OCI-LY3 (cell line): ENCODE measurements around the gene LRRC7.
"Not testable (repeated sequence)": the region's sequence is repeated elsewhere in the genome, so short reads cannot be mapped to it uniquely, and the experiment has no call there.

Experiments
- H2AFZ ChIP-seq: fragments of 200-600, 300-600 bp; shearing (Covaris generic); 2 replicates; pipeline ENCODE4 v1.6.0; 2014; ENCODE audit warnings: antibody characterized with exemption, low read depth, low read length
- H3K27ac ChIP-seq: fragments of 200-600, 300-600 bp; sonication (generic); 2 replicates; pipeline ENCODE4 v1.5.1; 2014; ENCODE audit warnings: mild to moderate bottlenecking, low read length, moderate library complexity, mixed read lengths
- H3K27me3 ChIP-seq: fragments of 200-600, 300-600 bp; sonication (generic); 2 replicates; pipeline ENCODE4 v1.6.1; 2014; ENCODE audit warnings: low read depth, low read length, mixed read lengths
- H3K36me3 ChIP-seq: fragments of 200-600, 300-600 bp; sonication (generic); replicated peaks from 2 replicates; pipeline ENCODE3; 2014; ENCODE audit warnings: low read depth, low read length, mixed read lengths
- H3K4me1 ChIP-seq: fragments of 300-600, 200-600 bp; sonication (generic); 2 replicates; pipeline ENCODE4 v1.6.1; 2014; ENCODE audit warnings: low read length, mixed read lengths
- H3K4me2 ChIP-seq: fragments of 200-600, 300-600 bp; sonication (generic); 2 replicates; pipeline ENCODE4 v1.6.1; 2014; ENCODE audit warnings: low read length, mixed read lengths
- H3K4me3 ChIP-seq: fragments of 300-600, 200-600 bp; sonication (generic); 2 replicates; pipeline ENCODE4 v1.5.1; 2014; ENCODE audit warnings: antibody characterized with exemption, mild to moderate bottlenecking, low read length, moderate library complexity
- H3K79me2 ChIP-seq: fragments of 300-600, 200-600 bp; shearing (Covaris generic); 2 replicates; pipeline ENCODE4 v1.6.1; 2014; ENCODE audit warnings: mild to moderate bottlenecking, low read length, mixed read lengths
- H3K9ac ChIP-seq: fragments of 300-600, 200-600 bp; shearing (Covaris generic); 2 replicates; pipeline ENCODE4 v1.6.0; 2014; ENCODE audit warnings: mild to moderate bottlenecking, low read length, moderate library complexity
- H3K9me3 ChIP-seq: fragments of 200-600, 300-600 bp; shearing (Covaris generic); 2 replicates; pipeline ENCODE4 v1.6.1; 2014; ENCODE audit warnings: low read length, mixed read lengths; ENCODE audit not compliant: insufficient read depth
- H4K20me1 ChIP-seq: fragments of 200-600, 300-600 bp; sonication (generic); 2 replicates; pipeline ENCODE4 v1.6.1; 2016; ENCODE audit warnings: low read length, mixed read lengths; ENCODE audit not compliant: insufficient read depth
- EZH2phosphoT487 ChIP-seq: fragments of 200-600 bp; shearing (Covaris generic); IDR thresholded peaks from 2 replicates; pipeline ENCODE4 v1.6.1; 2018; ENCODE audit warnings: antibody characterized with exemption, mixed run types, low read depth
- TF ChIP-seq, protein P1 (sequence below): fragments of 200-600, 300-600 bp; sonication (generic); IDR thresholded peaks from 2 replicates; pipeline ENCODE4 v1.5.1; 2014; ENCODE audit warnings: antibody characterized with exemption, low read length, low read depth

The LRRC7 gene

GRCh38 chr1:69919129-69919921 lies 351.6 kb downstream of the LRRC7 start:
- Histone ChIP-seq H3K79me2 (no peaks in the 10 kb centered on the region), H3K4me1 (no peaks in the 10 kb centered on the region), H2AFZ (no peak overlapping the region), H3K27me3 (no peaks in the 10 kb centered on the region), H3K4me3 (no peak overlapping the region), H3K4me2 (no peak overlapping the region), H3K9me3 (no peaks in the 10 kb centered on the region), H4K20me1 (no peaks in the 10 kb centered on the region), H3K36me3 (no peaks in the 10 kb centered on the region), H3K9ac (no peak overlapping the region), H3K27ac (no peak overlapping the region)
- TF ChIP-seq, protein P1, sequence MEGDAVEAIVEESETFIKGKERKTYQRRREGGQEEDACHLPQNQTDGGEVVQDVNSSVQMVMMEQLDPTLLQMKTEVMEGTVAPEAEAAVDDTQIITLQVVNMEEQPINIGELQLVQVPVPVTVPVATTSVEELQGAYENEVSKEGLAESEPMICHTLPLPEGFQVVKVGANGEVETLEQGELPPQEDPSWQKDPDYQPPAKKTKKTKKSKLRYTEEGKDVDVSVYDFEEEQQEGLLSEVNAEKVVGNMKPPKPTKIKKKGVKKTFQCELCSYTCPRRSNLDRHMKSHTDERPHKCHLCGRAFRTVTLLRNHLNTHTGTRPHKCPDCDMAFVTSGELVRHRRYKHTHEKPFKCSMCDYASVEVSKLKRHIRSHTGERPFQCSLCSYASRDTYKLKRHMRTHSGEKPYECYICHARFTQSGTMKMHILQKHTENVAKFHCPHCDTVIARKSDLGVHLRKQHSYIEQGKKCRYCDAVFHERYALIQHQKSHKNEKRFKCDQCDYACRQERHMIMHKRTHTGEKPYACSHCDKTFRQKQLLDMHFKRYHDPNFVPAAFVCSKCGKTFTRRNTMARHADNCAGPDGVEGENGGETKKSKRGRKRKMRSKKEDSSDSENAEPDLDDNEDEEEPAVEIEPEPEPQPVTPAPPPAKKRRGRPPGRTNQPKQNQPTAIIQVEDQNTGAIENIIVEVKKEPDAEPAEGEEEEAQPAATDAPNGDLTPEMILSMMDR: no peak
- TF ChIP-seq EZH2phosphoT487: no peak

- H3K27me3 ChIP-seq: no peaks in the 10 kb centered on the region
- TF ChIP-seq, protein P1: no peak
- no peak for TF ChIP-seq EZH2phosphoT487
Measured at GRCh38 chr1:69919922-69920273, 352.2 kb downstream of the LRRC7 start.

GRCh38 chr1:69920426-69920825 lies 352.7 kb downstream of the LRRC7 start:
- Histone ChIP-seq H4K20me1 (no peaks in the 10 kb centered on the region), H3K27me3 (no peaks in the 10 kb centered on the region), H2AFZ (no peak overlapping the region), H3K36me3 (no peaks in the 10 kb centered on the region), H3K27ac (no peak overlapping the region), H3K4me1 (no peaks in the 10 kb centered on the region), H3K79me2 (no peaks in the 10 kb centered on the region), H3K9me3 (no peaks in the 10 kb centered on the region), H3K9ac (no peak overlapping the region), H3K4me3 (no peak overlapping the region), H3K4me2 (no peak overlapping the region)
- TF ChIP-seq, protein P1: no peak
- TF ChIP-seq EZH2phosphoT487: no peak

More at GRCh38 chr1:69919922-69920273, 352.2 kb downstream of the LRRC7 start:
- no peaks in the 10 kb centered on the region for H3K9me3 ChIP-seq
- no peak overlapping the region for H3K27ac ChIP-seq
- H4K20me1 ChIP-seq: no peaks in the 10 kb centered on the region
- no peak overlapping the region for H3K4me3 ChIP-seq
- H3K4me1 ChIP-seq: no peaks in the 10 kb centered on the region
- H3K79me2 ChIP-seq: no peaks in the 10 kb centered on the region
- H2AFZ ChIP-seq: no peak overlapping the region
- no peak overlapping the region for H3K4me2 ChIP-seq
- H3K9ac ChIP-seq: no peak overlapping the region
- H3K36me3 ChIP-seq: no peaks in the 10 kb centered on the region

GRCh38 chr1:69921486-69921885 lies 353.8 kb downstream of the LRRC7 start:
- H3K4me1 ChIP-seq: no peaks in the 10 kb centered on the region
- no peak overlapping the region for H3K4me3 ChIP-seq
- H3K9ac ChIP-seq: no peak overlapping the region
- H2AFZ ChIP-seq: no peak overlapping the region
- no peaks in the 10 kb centered on the region for H4K20me1 ChIP-seq
- H3K27ac ChIP-seq: no peak overlapping the region
- no peak overlapping the region for H3K4me2 ChIP-seq
- no peaks in the 10 kb centered on the region for H3K79me2 ChIP-seq
- no peaks in the 10 kb centered on the region for H3K27me3 ChIP-seq
- no peaks in the 10 kb centered on the region for H3K9me3 ChIP-seq
- TF ChIP-seq EZH2phosphoT487: no peak
- TF ChIP-seq, protein P1: no peak
- no peaks in the 10 kb centered on the region for H3K36me3 ChIP-seq

DNA sequence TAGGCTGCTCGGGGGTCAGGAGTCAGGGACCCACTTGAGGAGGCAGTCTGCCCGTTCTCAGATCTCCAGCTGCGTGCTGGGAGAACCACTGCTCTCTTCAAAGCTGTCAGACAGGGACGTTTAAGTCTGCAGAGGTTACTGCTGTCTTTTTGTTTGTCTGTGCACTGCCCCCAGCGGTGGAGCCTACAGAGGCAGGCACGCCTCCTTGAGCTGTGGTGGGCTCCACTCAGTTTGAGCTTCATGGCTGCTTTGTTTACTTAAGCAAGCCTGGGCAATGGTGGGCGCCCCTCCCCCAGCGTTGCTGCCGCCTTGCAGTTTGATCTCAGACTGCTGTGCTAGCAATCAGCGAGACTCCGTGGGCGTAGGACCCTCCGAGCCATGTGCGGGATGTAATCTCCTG lies 360.5 kb downstream of the LRRC7 start:
- H4K20me1 ChIP-seq, H3K27me3 ChIP-seq, H3K4me2 ChIP-seq, H3K27ac ChIP-seq, H2AFZ ChIP-seq, H3K9me3 ChIP-seq, H3K9ac ChIP-seq, H3K79me2 ChIP-seq, H3K4me1 ChIP-seq, H3K4me3 ChIP-seq, H3K36me3 ChIP-seq: not testable (repeated sequence)
